Measurements from ENCODE around the gene DLGAP1. TPM values are rescaled to one million over a fixed set of nuclear protein-coding genes. Genes with fewer than 3 reads are reported as not detected.
"Not testable (repeated sequence)": the region's sequence is repeated elsewhere in the genome, so short reads cannot be mapped to it uniquely, and the experiment has no call there.

The DLGAP1 gene
- total RNA-seq: 6.0 to 11.6 TPM (median 7.7 TPM) in 3 replicates
- long read RNA-seq, partial matches to known transcripts: 4 of 5 reads
- long read RNA-seq, other reads (novel, unspliced or antisense): 1 of 5 reads

DNA sequence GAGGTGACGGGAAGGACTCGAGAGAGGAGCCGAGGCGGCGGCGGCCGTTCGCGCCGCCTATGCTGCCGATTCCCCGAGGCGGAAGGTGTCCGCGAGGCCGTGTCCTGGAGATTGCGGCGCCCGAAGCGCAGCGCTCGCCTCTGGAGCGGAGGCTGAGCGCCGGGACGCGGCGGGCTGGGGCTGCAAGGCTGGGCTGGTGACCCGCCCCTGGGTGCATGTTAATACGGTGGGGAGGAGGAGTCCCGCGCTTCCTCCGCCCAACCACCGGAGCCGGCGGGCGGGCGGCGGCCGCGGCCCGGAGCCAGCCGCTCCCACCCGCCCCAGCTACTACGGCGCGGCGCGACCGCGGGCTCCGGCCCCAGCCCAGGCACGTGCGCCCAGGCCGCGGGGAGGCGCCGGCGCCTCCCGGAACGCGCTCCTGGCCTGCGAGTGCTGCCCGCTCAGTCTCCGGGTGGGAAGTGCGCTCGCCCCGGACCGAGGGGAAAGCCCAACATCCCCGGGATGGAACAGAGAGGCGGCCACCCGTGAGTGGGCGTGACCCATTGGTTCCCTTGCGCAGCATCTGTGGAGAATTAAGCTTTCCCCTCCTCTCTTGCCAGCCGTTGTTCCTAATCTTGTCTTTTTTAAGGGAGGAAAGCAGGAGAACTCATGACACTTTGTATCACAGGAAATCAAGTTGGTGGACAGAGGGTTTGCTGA, at the start of gene DLGAP1:
Gene DLGAP1, minus strand, starts transcription at position 195 of the 699 bp plus-strand sequence.
- Mint-ChIP-seq H3K36me3 (ENCODE audit: low read depth) (no peaks in the 10 kb centered on the region), H3K4me3 (ENCODE audit: unreplicated experiment) (peak within 1 kb of the TSS; percentile 75), H3K4me1 (ENCODE audit: low read depth) (peaks cover 16% of the 10 kb centered on the region), H3K27ac (ENCODE audit: unreplicated experiment) (no peak within 1 kb of the TSS), H3K9me3 (ENCODE audit: low read depth) (no peaks in the 10 kb centered on the region), H3K27me3 (ENCODE audit: low read depth) (peaks cover 32% of the 10 kb centered on the region)
- DNase-seq (ENCODE audit: low spot score): peak; percentile 90
- TF ChIP-seq, protein P1, sequence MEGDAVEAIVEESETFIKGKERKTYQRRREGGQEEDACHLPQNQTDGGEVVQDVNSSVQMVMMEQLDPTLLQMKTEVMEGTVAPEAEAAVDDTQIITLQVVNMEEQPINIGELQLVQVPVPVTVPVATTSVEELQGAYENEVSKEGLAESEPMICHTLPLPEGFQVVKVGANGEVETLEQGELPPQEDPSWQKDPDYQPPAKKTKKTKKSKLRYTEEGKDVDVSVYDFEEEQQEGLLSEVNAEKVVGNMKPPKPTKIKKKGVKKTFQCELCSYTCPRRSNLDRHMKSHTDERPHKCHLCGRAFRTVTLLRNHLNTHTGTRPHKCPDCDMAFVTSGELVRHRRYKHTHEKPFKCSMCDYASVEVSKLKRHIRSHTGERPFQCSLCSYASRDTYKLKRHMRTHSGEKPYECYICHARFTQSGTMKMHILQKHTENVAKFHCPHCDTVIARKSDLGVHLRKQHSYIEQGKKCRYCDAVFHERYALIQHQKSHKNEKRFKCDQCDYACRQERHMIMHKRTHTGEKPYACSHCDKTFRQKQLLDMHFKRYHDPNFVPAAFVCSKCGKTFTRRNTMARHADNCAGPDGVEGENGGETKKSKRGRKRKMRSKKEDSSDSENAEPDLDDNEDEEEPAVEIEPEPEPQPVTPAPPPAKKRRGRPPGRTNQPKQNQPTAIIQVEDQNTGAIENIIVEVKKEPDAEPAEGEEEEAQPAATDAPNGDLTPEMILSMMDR (IDR thresholded peaks at IDR 0.05): peak; percentile 26

DNA sequence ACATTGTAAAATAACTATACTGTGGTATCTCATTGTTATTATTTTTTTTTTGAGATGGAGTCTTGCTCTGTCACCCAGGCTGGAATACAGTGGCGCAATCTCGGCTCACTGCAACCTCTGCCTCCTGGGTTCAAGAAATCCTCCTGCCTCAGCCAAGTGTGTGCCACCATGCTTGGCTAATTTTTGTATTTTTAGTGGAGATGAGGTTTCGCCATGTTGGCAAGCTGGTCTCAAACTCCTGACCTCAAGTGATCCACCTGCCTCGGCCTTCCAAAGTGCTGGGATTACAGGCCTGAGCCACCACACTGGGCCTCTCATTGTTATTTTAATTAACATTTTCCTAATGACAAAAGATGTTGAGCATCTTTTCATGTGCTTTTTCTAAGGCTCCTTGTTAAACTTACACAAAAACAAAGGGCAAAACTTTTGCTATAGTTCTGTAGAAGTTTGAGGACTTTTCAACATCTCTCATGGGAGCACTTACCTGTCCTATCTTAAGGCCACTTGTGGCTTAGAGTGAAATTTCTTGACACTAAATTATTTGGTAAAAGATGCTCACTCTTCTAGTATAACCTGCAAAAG, 39.7 kb upstream of the DLGAP1 start:
- H3K36me3 Mint-ChIP-seq (ENCODE audit: low read depth); H3K27ac Mint-ChIP-seq (ENCODE audit: unreplicated experiment); H3K9me3 Mint-ChIP-seq (ENCODE audit: low read depth); DNase-seq (ENCODE audit: low spot score); H3K4me3 Mint-ChIP-seq (ENCODE audit: unreplicated experiment); H3K4me1 Mint-ChIP-seq (ENCODE audit: low read depth); H3K27me3 Mint-ChIP-seq (ENCODE audit: low read depth): not testable (repeated sequence)

DNA sequence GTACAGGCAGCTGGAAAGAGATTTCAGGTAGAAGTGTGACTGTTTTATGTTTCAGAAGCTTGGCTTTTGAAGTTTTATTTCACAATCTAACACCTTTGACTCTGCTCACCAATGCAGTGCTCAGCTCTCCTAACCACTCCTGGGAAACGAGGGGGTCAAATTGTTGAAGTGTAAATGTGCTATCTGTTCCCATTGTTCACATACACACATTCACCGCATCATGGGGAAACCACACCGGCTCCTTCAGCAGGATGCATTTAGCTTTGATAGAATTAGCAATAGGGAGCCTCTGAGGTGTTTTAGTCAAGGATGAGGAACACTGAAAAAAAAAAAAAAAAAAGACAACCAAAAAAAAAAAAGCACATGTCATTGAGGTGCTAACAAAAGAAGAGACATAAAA, 13.4 kb upstream of the DLGAP1 start:
- H3K9me3 Mint-ChIP-seq (ENCODE audit: low read depth): no peaks in the 10 kb centered on the region
- TF ChIP-seq, protein P1 (IDR thresholded peaks at IDR 0.05): no peak
- H3K4me1 Mint-ChIP-seq (ENCODE audit: low read depth): no peaks in the 10 kb centered on the region
- peaks cover 6% of the 10 kb centered on the region for H3K27me3 Mint-ChIP-seq (ENCODE audit: low read depth)
- no peak overlapping the region for H3K27ac Mint-ChIP-seq (ENCODE audit: unreplicated experiment)
- no peak for DNase-seq (ENCODE audit: low spot score)
- no peaks in the 10 kb centered on the region for H3K36me3 Mint-ChIP-seq (ENCODE audit: low read depth)
- H3K4me3 Mint-ChIP-seq (ENCODE audit: unreplicated experiment): no peak overlapping the region

DNA sequence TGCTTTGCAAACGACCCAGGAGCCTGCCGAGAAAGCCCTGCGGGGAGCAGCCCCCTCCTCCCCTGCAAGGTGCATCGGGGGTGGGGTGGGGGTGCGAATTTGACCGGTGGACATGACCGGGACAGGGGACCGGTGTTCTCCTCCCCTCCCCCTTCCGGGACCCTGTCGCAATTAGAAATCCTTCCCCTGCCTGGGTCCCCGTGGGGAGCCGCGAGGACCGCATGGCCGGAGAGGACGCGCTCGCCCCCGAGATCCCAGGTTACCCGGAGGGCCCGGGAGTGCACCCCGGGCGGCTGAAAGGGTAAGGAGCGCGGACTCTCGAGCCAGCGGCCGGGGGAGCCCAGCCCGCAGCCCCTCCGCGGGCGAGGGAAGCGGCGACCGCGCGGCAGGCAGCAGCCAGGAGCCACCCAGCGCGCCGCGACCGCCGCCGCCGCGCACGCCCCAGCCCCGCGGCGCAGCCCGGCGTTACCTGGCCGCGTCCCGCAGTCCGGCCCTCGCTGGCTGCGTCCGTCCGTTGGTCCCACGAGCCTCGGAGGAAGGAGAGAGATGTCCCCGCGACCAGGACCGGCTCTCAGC, 482 bp downstream of the DLGAP1 start:
- no peak for DNase-seq (ENCODE audit: low spot score)
- peaks cover 36% of the 10 kb centered on the region for H3K27me3 Mint-ChIP-seq (ENCODE audit: low read depth)
- TF ChIP-seq, protein P1 (IDR thresholded peaks at IDR 0.05): no peak
- peak overlapping the region; percentile 75 for H3K4me3 Mint-ChIP-seq (ENCODE audit: unreplicated experiment)
- no peak overlapping the region for H3K27ac Mint-ChIP-seq (ENCODE audit: unreplicated experiment)
- no peaks in the 10 kb centered on the region for H3K9me3 Mint-ChIP-seq (ENCODE audit: low read depth)
- no peaks in the 10 kb centered on the region for H3K36me3 Mint-ChIP-seq (ENCODE audit: low read depth)
- peaks cover 23% of the 10 kb centered on the region for H3K4me1 Mint-ChIP-seq (ENCODE audit: low read depth)

DNA sequence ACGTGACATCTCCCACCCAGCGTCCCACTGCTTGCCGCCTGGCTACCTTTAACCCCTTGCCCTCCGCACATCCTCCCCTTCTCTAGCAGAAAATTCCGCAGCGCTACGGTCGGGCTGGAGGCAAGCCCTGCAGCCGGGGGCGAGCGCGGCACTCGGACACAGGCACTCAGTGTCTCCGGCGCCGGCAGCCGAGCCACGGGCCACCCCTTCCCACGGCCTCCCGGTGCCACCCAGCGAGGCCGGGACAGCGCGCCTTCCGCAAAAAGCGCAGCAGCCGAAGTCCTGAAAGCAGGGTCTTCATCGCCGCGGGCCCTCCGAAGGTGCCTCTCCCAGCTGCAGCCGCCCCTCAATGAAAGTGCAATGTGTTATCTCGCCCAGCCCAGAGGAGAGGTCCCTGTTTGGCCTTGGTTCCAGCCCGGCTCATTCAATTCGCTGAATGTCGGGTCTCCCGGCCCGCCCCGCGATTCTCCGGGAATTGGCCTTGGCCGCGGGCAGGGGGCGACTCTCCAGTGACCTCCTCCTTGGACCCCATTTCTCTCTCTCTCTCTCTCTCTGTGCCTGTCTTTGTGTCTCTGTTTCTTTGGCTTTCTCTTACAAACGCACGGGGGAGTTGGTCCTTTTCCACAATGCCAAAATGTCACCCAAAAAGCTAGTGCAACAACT, 1.1 kb downstream of the DLGAP1 start:
- TF ChIP-seq, protein P1 (IDR thresholded peaks at IDR 0.05): peak; percentile 40
- Mint-ChIP-seq H3K4me3 (ENCODE audit: unreplicated experiment) (peak overlapping the region; percentile 75), H3K27me3 (ENCODE audit: low read depth) (peaks cover 37% of the 10 kb centered on the region), H3K36me3 (ENCODE audit: low read depth) (no peaks in the 10 kb centered on the region), H3K27ac (ENCODE audit: unreplicated experiment) (no peak overlapping the region), H3K9me3 (ENCODE audit: low read depth) (no peaks in the 10 kb centered on the region), H3K4me1 (ENCODE audit: low read depth) (peaks cover 25% of the 10 kb centered on the region)
- peak; percentile 88 for DNase-seq (ENCODE audit: low spot score)
